Hepatocyte (in vitro differentiated cells): ENCODE results near the gene TGFB1I1. TPM values are rescaled to one million over a fixed set of nuclear protein-coding genes. Genes with fewer than 3 reads are reported as not detected.

Source experiments
- DNase-seq: peaks from one replicate; pipeline ENCODE4 v3.0.0-alpha.2; 2016; ENCODE audit warnings: low spot score
- H2AFZ ChIP-seq: fragments of 200-600 bp; sonication (generic); 2 replicates; pipeline ENCODE4 v1.6.0; 2016; ENCODE audit warnings: antibody characterized with exemption, mild to moderate bottlenecking
- H3K27ac ChIP-seq: fragments of 200-600 bp; sonication (generic); 2 replicates; pipeline ENCODE4 v1.5.1; 2016; ENCODE audit warnings: mild to moderate bottlenecking
- H3K27me3 ChIP-seq: fragments of 200-600 bp; sonication (generic); 2 replicates; pipeline ENCODE4 v1.6.1; 2016
- H3K36me3 ChIP-seq: fragments of 200-600 bp; sonication (generic); replicated peaks from 2 replicates; pipeline ENCODE4 v1.5.1; 2016; ENCODE audit warnings: low read depth; ENCODE audit not compliant: insufficient read depth
- H3K4me1 ChIP-seq: fragments of 200-600 bp; sonication (generic); 2 replicates; pipeline ENCODE4 v1.5.1; 2016; ENCODE audit warnings: mild to moderate bottlenecking, moderate library complexity; ENCODE audit not compliant: insufficient read depth
- H3K4me2 ChIP-seq: fragments of 200-600 bp; sonication (generic); 2 replicates; pipeline ENCODE4 v1.6.0; 2016
- H3K4me3 ChIP-seq: fragments of 200-600 bp; sonication (generic); 2 replicates; pipeline ENCODE4 v1.5.1; 2016; ENCODE audit warnings: mild to moderate bottlenecking
- H3K79me2 ChIP-seq: fragments of 200-600 bp; sonication (generic); 2 replicates; pipeline ENCODE4 v1.6.0; 2017; ENCODE audit warnings: mild to moderate bottlenecking
- H3K9me2 ChIP-seq: fragments of 200-600 bp; sonication (generic); replicated peaks from 2 replicates; pipeline ENCODE4 v1.6.0; 2017; ENCODE audit warnings: mild to moderate bottlenecking; ENCODE audit not compliant: insufficient read depth
- H3K9me3 ChIP-seq: fragments of 200-600 bp; sonication (generic); 2 replicates; pipeline ENCODE4 v1.5.1; 2016; ENCODE audit warnings: low read depth, mild to moderate bottlenecking
- H4K20me1 ChIP-seq: fragments of 200-600 bp; sonication (generic); 2 replicates; pipeline ENCODE4 v1.6.0; 2016; ENCODE audit warnings: mild to moderate bottlenecking; ENCODE audit not compliant: insufficient read depth, poor library complexity, severe bottlenecking
- CTCF ChIP-seq: fragments of 200-600 bp; sonication (generic); IDR thresholded peaks from 2 replicates; pipeline ENCODE4 v1.5.1; 2016; ENCODE audit warnings: antibody characterized with exemption, mild to moderate bottlenecking; ENCODE audit not compliant: poor library complexity
- EZH2 ChIP-seq: fragments of 200-600 bp; sonication (generic); IDR thresholded peaks from 2 replicates; pipeline ENCODE4 v1.6.1; 2016; ENCODE audit warnings: antibody characterized with exemption, mild to moderate bottlenecking, borderline replicate concordance
- EZH2phosphoT487 ChIP-seq: fragments of 200-600 bp; sonication (generic); IDR thresholded peaks from one replicate; pipeline ENCODE4 v1.6.1; 2018; ENCODE audit warnings: antibody characterized with exemption, mild to moderate bottlenecking, low read depth, moderate library complexity; ENCODE audit not compliant: unreplicated experiment, severe bottlenecking
- WGBS: methylation state at CpG from one replicate; pipeline ENCODE4 v1.1.6; 2016; ENCODE audit warnings: low lambda C conversion rate; ENCODE audit errors: missing lambda C conversion rate; 5-methylcytosine and 5-hydroxymethylcytosine counted together
- polyA plus RNA-seq: library from polyadenylated mRNA; unstranded; fragments of >200 nt; fragmentation: Nextera tagmentation; extraction: Ambion mirVana; gene quantifications from 2 replicates; pipeline ENCODE4 v1.2.1, GENCODE V29; 2016
- total RNA-seq: library from RNA; depleted of rRNA; stranded (reverse); fragments of >200 nt; gene quantifications from 2 replicates; pipeline ENCODE4 v1.2.3, GENCODE V29; 2014

The TGFB1I1 gene
- total and polyA plus RNA-seq, 2 experiments from 2014 or later: 15.7 to 34.8 TPM

DNA sequence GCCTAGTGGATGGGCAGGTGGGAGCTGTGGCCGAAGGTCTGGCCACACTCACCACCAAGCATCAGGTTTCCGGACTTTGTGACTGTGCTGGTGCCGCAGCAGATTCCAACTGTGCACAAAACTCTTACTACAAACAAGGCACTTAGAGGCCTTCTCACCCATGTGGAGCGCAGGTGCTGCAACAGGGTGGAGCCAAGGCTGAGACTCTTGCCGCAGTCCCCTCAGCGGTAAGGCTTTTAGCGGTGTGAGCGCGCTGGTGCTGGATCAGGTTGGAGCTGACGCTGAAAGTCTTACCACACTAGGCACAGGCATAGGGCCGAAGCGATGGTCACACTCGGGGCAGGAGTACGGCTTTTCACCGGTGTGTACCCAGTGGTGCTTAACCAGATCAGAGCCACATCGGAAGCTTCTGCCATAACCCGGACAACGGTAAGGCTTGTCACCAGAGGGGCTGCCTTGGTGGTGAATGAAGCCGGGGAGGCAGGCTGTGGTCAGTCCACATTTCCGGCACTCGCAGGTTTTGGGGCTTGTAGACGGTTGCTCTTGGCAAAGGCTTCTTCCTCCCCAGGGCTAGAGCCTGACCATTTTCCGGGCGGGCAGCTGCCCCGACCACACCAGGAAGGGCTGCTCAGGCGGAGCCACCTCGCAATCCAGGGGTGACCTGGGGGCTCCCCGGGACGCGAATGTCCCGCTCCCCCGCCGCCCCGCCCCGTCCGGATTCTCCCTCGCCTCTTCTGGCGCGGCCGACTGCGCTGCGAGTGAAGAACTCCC is 13.7 kb upstream of the TGFB1I1 start:
- H3K79me2 ChIP-seq: peaks cover 39% of the 10 kb centered on the region
- peak overlapping the region; percentile 77 for H3K4me3 ChIP-seq
- H3K27me3 ChIP-seq: no peaks in the 10 kb centered on the region
- DNase-seq: peak; percentile 76
- WGBS: 2% methylated on average over 40 of the region's 42 CpGs
- H2AFZ ChIP-seq: peak overlapping the region; percentile 55
- H3K4me1 ChIP-seq: peaks cover 24% of the 10 kb centered on the region
- H4K20me1 ChIP-seq: peaks cover 19% of the 10 kb centered on the region
- H3K27ac ChIP-seq: peak overlapping the region; percentile 96
- no peak for TF ChIP-seq EZH2
- TF ChIP-seq CTCF: peak; percentile 23
- H3K36me3 ChIP-seq: no peaks in the 10 kb centered on the region
- no peaks in the 10 kb centered on the region for H3K9me2 ChIP-seq
- H3K9me3 ChIP-seq: no peaks in the 10 kb centered on the region
- H3K4me2 ChIP-seq: peak overlapping the region; percentile 97

- no peaks in the 10 kb centered on the region for H3K36me3 ChIP-seq
- H3K4me2 ChIP-seq: peak within 1 kb of the TSS; percentile 97
- WGBS: under 1% methylated on average over 89 of the region's 91 CpGs
- H4K20me1 ChIP-seq: peaks cover 19% of the 10 kb centered on the region
- peaks cover 17% of the 10 kb centered on the region for H3K4me1 ChIP-seq
- TF ChIP-seq EZH2phosphoT487: no peak
- peak; percentile 66 for TF ChIP-seq CTCF
- H2AFZ ChIP-seq: peak within 1 kb of the TSS; percentile 55
- peak within 1 kb of the TSS; percentile 96 for H3K27ac ChIP-seq
- DNase-seq: peak; percentile 99
- no peaks in the 10 kb centered on the region for H3K9me3 ChIP-seq
- peak within 1 kb of the TSS; percentile 77 for H3K4me3 ChIP-seq
- no peaks in the 10 kb centered on the region for H3K27me3 ChIP-seq
- no peaks in the 10 kb centered on the region for H3K9me2 ChIP-seq
- H3K79me2 ChIP-seq: peaks cover 39% of the 10 kb centered on the region
These were observed 12.9 kb upstream of the TGFB1I1 start, which contains the start of gene ARMC5 for GRCh38 chr16:31458844-31459686. TSS of gene ARMC5 (plus strand) at chr16:31459501. CDS start at chr16:31459525, 24 bp downstream.

- H3K4me2 ChIP-seq: peak overlapping the region; percentile 74
- peaks cover 19% of the 10 kb centered on the region for H4K20me1 ChIP-seq
- TF ChIP-seq EZH2phosphoT487 (no peak), EZH2 (no peak), CTCF (no peak)
- H2AFZ ChIP-seq: peak overlapping the region; percentile 25
- H3K79me2 ChIP-seq: peaks cover 37% of the 10 kb centered on the region
- H3K9me3 ChIP-seq: no peaks in the 10 kb centered on the region
- H3K4me1 ChIP-seq: peaks cover 12% of the 10 kb centered on the region
- WGBS: 4% methylated on average over 53 of the region's 61 CpGs
- H3K27me3 ChIP-seq: no peaks in the 10 kb centered on the region
- H3K4me3 ChIP-seq: peak overlapping the region; percentile 10
- H3K9me2 ChIP-seq: no peaks in the 10 kb centered on the region
- DNase-seq: peak; percentile 100
- peak overlapping the region; percentile 96 for H3K27ac ChIP-seq
- H3K36me3 ChIP-seq: no peaks in the 10 kb centered on the region
These were observed 12.0 kb upstream of the TGFB1I1 start for GRCh38 chr16:31459687-31460581.
